Measurements from ENCODE around the gene GCAT.
A peak's percentile ranks its signal among the peaks of the same experiment; 100 is the strongest.
"Not testable (repeated sequence)": the region's sequence is repeated elsewhere in the genome, so short reads cannot be mapped to it uniquely, and the experiment has no call there.

The GCAT gene

GRCh38 chr22:37775785-37776638, 31.7 kb upstream of the GCAT start:
- ATAC-seq (peak; percentile 28), DNase-seq (no peak)
- no peak overlapping the region for H3K4me3 Mint-ChIP-seq
- no peaks in the 10 kb centered on the region for H3K4me1 Mint-ChIP-seq
- no peak overlapping the region for H3K27ac Mint-ChIP-seq
- H3K9me3 Mint-ChIP-seq = no peaks in the 10 kb centered on the region
- no peaks in the 10 kb centered on the region for H3K27me3 Mint-ChIP-seq

DNA sequence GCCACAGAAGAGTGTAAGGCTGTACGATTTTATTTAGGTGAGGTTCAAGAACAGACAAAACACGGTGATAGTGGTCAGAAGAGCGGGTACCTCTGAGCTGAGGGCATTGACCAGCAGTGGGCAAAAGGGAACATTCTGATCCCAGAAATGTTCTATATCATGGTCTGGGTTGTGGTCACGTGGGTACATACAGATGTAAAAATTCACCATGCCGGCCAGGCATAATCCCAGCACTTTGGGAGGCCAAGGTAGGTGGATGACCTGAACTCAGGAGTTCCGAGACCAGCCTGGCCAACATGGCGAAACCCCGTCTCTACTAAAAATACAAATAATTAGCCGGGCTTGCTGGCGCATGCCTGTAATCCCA, 31.1 kb upstream of the GCAT start:
- Mint-ChIP-seq H3K9me3 (no peaks in the 10 kb centered on the region), H3K27ac (no peak overlapping the region), H3K4me3 (no peak overlapping the region), H3K4me1 (no peaks in the 10 kb centered on the region), H3K27me3 (no peaks in the 10 kb centered on the region)
- ATAC-seq (no peak), DNase-seq (no peak)

DNA sequence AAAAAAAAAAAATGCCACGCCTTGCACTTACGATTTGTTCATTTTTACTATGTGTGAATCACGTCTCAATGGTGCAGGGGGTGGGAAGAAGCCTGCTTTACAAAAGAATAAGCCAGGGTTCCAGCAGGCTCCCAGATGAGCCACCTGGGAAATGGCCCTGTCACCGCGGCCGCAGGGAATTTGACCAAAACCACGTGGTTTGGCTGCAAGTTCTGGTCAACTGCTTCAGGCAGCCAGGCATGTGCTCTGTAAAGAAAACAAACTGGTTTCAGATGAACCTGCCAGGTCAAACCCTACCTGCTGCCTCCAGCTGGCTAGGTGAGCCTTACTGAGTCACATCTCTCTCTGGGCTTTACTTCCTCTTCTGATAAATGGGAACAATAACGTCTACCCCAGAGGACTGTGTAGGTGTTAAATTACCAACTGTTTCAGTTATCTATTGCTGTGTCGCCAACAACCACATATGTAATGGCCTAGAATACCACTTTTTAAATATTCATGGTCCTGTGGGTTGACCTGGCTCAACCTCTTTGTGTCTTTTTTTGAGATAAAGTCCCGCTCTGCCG, 30.5 kb upstream of the GCAT start:
- H3K27me3 Mint-ChIP-seq = no peaks in the 10 kb centered on the region
- DNase-seq (no peak), ATAC-seq (no peak)
- no peaks in the 10 kb centered on the region for H3K4me1 Mint-ChIP-seq
- H3K27ac Mint-ChIP-seq = no peak overlapping the region
- no peak overlapping the region for H3K4me3 Mint-ChIP-seq
- no peaks in the 10 kb centered on the region for H3K9me3 Mint-ChIP-seq

GRCh38 chr22:37778370-37779009, 29.2 kb upstream of the GCAT start:
- no peaks in the 10 kb centered on the region for H3K9me3 Mint-ChIP-seq
- DNase-seq = no peak
- no peak overlapping the region for H3K27ac Mint-ChIP-seq
- no peaks in the 10 kb centered on the region for H3K27me3 Mint-ChIP-seq
- H3K4me1 Mint-ChIP-seq = no peaks in the 10 kb centered on the region
- no peak for ATAC-seq
- no peak overlapping the region for H3K4me3 Mint-ChIP-seq

DNA sequence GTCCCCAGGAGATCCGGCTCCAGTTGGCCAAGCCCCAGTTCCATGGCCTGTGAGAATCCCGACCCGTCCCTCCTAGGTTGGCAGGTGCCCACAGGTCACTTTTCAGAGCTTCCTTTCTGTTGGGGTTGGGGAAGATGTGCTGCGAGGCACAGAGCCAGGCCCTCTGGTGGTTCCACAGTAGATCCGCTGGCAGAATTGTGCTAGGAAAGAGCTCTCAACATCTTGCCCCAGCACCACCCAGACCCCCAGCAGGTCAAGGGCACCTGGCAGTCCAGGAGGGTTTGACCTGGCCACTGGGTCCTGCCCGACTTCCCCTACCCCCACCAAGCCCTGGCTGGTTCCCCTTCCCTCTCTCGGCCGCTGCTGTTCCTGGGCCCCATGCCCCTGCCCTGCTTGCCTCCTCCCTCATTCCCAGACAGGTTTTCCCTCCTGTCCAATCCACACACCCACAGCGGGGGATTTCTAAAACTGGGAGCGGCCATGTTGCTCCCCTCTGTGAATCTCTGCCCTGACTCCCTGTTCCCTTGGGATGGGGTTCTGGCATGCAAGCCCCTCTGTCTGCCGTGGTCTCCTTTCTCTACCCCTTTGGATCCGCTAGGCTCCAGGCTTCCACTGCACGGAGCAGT, 26.2 kb upstream of the GCAT start:
- no peaks in the 10 kb centered on the region for H3K9me3 Mint-ChIP-seq
- DNase-seq = no peak
- no peaks in the 10 kb centered on the region for H3K4me1 Mint-ChIP-seq
- no peaks in the 10 kb centered on the region for H3K27me3 Mint-ChIP-seq
- peak overlapping the region in 1 of 2 donors; percentile 48 for H3K27ac Mint-ChIP-seq
- H3K4me3 Mint-ChIP-seq = no peak overlapping the region
- ATAC-seq = no peak

DNA sequence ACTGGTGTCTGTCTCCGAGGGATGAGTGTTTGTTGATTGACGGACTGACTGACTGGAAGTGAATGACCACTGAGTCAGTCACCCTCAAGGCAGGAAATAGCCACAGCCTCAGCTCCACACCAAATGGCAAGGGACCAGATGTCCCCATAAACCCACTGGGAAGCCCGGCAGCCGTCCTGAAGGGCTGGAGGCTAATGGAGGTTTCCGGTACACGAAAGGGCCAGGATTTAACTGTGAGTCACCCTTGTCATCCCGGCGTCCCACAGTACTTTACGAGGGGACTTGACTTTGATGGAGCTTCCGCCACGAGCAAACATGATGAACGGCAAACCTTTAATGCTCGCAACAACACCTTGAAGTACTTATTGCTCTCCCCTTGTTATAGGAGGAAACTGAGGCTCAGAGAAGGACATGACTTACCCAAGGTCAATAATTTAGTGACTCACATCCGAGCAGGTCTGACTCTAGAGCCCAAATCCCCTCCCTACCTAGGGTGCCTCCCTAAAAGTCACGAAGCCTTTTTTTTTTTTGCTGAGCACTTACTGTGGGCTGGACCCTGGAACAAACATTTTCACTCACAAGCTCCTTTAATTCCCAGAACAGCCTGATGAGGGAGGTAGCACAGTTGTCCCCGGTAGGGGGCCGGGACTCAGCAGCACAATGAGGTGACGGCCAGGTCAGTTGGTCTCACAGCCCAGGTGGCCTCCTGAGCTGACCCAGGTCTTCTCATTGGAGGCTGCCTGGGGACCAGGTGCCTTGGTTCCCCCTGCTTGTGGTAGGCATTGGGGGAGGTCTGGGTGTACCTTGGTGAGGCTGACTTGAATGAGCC, 25.2 kb upstream of the GCAT start:
- DNase-seq (no peak), ATAC-seq (no peak)
- Mint-ChIP-seq H3K4me3 (no peak overlapping the region), H3K9me3 (no peaks in the 10 kb centered on the region), H3K27me3 (no peaks in the 10 kb centered on the region), H3K27ac (no peak overlapping the region), H3K4me1 (no peaks in the 10 kb centered on the region)

- DNase-seq (no peak), ATAC-seq (no peak)
- Mint-ChIP-seq H3K27me3 (no peaks in the 10 kb centered on the region), H3K27ac (no peak overlapping the region), H3K9me3 (no peaks in the 10 kb centered on the region), H3K4me1 (no peaks in the 10 kb centered on the region), H3K4me3 (no peak overlapping the region)
Observed at GRCh38 chr22:37784829-37785495, 22.8 kb upstream of the GCAT start.

- Mint-ChIP-seq H3K9me3 (no peaks in the 10 kb centered on the region), H3K4me3 (no peak overlapping the region), H3K4me1 (no peaks in the 10 kb centered on the region), H3K27ac (no peak overlapping the region), H3K27me3 (no peaks in the 10 kb centered on the region)
- no peak for DNase-seq
- ATAC-seq = no peak
Observed at GRCh38 chr22:37790234-37790633, 17.5 kb upstream of the GCAT start.

DNA sequence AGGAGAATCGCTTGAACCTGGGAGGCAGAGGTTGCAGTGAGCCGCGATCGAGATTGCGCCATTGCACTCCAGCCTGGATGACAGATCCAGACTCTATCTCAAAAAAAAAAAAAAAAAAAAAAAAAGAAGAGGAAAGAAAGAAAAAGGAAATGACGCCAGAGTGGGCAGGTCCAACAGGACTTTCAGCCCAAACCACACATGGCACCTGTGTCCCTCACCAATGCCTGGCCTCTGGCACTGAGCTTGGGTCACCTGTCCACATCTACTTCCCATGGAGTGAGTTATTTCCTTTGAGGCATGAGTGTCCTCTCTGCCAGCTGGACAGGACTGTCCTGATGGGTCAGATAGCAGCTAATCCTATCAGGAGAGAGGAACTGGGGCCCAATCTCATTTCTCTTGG, 15.2 kb upstream of the GCAT start:
- Mint-ChIP-seq H3K4me1 (no peaks in the 10 kb centered on the region), H3K9me3 (no peaks in the 10 kb centered on the region), H3K4me3 (no peak overlapping the region), H3K27ac (no peak overlapping the region), H3K27me3 (no peaks in the 10 kb centered on the region)
- no peak for DNase-seq
- ATAC-seq = no peak

DNA sequence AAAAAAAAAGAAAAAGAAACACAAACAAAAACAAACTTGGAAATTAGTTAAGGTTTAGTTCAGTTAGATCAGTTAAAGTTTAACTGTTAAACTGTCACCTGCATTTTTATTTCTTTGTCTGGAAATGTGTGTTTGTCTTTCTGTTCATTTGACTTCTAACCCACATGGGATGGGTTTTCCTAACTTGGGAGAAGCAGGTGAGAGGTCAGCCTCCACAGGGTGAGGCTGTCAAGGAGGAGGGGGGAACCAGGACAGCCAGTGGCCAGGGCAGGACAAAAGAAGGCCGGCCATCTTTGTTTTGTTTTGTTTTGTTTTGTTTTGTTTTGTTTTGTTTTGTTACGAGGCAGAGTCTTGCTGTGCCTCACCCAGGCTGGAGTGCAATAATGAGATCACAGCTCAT, 13.4 kb upstream of the GCAT start:
- H3K27me3 Mint-ChIP-seq = no peaks in the 10 kb centered on the region
- H3K9me3 Mint-ChIP-seq = no peaks in the 10 kb centered on the region
- no peak for DNase-seq
- H3K4me3 Mint-ChIP-seq = no peak overlapping the region
- no peak overlapping the region for H3K27ac Mint-ChIP-seq
- H3K4me1 Mint-ChIP-seq = no peaks in the 10 kb centered on the region
- ATAC-seq = no peak

GRCh38 chr22:37796079-37796478, 11.7 kb upstream of the GCAT start:
- Mint-ChIP-seq H3K9me3 (no peaks in the 10 kb centered on the region), H3K27me3 (no peaks in the 10 kb centered on the region), H3K27ac (no peak overlapping the region), H3K4me1 (no peaks in the 10 kb centered on the region), H3K4me3 (no peak overlapping the region)
- ATAC-seq (no peak), DNase-seq (no peak)

- ATAC-seq, H3K4me1 Mint-ChIP-seq, H3K27me3 Mint-ChIP-seq, H3K9me3 Mint-ChIP-seq, H3K27ac Mint-ChIP-seq, DNase-seq, H3K4me3 Mint-ChIP-seq: not testable (repeated sequence)
Observed at GRCh38 chr22:37797259-37797658, 10.5 kb upstream of the GCAT start.

DNA sequence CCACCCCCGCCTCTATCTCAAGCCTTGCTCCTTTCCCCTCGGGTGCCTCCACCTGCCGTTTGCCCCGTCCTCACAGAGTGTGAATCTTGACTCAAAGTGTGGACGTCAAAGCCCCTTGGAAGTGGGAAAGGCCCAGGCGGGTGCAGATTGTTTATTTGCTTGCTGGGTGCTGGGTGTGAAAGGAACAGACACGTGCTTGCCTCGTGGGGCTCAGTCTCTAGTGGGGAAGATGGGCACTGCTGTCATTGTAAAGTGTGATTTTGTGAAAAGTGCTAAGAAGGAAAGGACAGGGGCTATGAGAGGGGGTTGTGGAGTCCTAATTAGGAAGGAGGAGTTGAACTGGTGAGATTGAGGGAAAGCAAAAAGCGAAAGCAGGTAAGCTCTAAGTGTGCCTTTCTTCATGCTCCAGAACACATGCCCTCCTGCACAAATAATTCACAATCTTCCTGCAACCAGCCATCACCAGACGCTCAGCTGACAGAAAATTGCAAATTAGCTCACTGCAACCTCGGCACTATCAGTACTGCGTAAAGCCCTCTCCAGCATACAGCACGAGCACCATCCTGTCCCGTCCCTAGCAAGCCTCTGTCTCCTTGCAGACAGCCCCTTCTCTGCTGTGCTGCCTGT, 9.7 kb upstream of the GCAT start:
- ATAC-seq (no peak), DNase-seq (no peak)
- Mint-ChIP-seq H3K4me3 (no peak overlapping the region), H3K27ac (no peak overlapping the region), H3K27me3 (peaks cover 7% of the 10 kb centered on the region), H3K4me1 (peaks cover 5% of the 10 kb centered on the region), H3K9me3 (no peaks in the 10 kb centered on the region)

DNA sequence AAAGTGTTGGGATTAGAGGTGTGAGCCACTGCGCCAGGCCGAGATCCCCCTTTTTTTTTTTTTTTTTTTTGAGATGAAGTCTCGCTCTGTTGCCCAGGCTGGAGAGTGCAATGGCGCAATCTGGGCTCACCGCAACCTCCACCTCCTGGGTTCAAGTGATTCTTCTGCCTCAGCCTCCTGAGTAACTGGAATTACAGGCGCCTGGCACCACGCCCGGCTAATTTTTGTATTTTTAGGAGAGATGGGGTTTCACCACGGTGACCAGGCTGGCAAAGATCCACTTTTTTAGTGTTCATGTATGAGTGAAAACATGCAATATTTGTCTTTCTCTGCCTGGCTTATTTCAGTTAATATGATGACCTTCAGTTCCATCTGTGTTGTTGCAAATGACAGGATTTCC, 7.8 kb upstream of the GCAT start:
- Mint-ChIP-seq H3K4me1 (peaks cover 21% of the 10 kb centered on the region), H3K27me3 (peaks cover 27% of the 10 kb centered on the region)
- not testable (repeated sequence) for H3K4me3 Mint-ChIP-seq, ATAC-seq, DNase-seq, H3K27ac Mint-ChIP-seq, H3K9me3 Mint-ChIP-seq

- Mint-ChIP-seq H3K4me1 (peaks cover 39% of the 10 kb centered on the region), H3K27me3 (peaks cover 47% of the 10 kb centered on the region), H3K9me3 (no peaks in the 10 kb centered on the region), H3K4me3 (peak overlapping the region; percentile 76 to 79), H3K27ac (no peak overlapping the region)
- no peak for ATAC-seq
- no peak for DNase-seq
Observed at GRCh38 chr22:37801946-37802309, 5.8 kb upstream of the GCAT start.

Data from stimulated activated naive CD8-positive, alpha-beta T cell treated with anti-CD3 and anti-CD28 coated beads, Interleukin-15, amount 100 ng/mL, for 72 hours (primary cell).